Sigmoid colon (tissue), 7 donors: ENCODE measurements around the gene PROM2. TPM values are rescaled to one million over a fixed set of nuclear protein-coding genes. Genes with fewer than 3 reads are reported as not detected.

Experiments
- DNase-seq: peaks from one replicate; pipeline ENCODE4 v3.0.0-alpha.2; 2019
- H3K27ac ChIP-seq, 4 donors: fragments of 200-600 bp; sonication (generic); one replicate each; pipeline ENCODE4 v1.5.1; 2016 to 2019; ENCODE audit warnings: mild to moderate bottlenecking in 1 of 4
- H3K27me3 ChIP-seq, 3 donors: fragments of 200-600 bp; sonication (generic); one replicate each; pipeline ENCODE4 v1.5.1; 2019; ENCODE audit warnings: mild to moderate bottlenecking in 1 of 3
- H3K36me3 ChIP-seq, 4 donors: fragments of 200-600 bp; sonication (generic); one replicate each; pipeline ENCODE4 v1.5.1; 2016 to 2019
- H3K4me1 ChIP-seq, 4 donors: fragments of 200-600 bp; sonication (generic); one replicate each; pipeline ENCODE4 v1.5.1; 2017 to 2019
- H3K4me3 ChIP-seq, 4 donors: fragments of 200-600 bp; sonication (generic); one replicate each; pipeline ENCODE4 v1.5.1; 2017 to 2019; ENCODE audit warnings: mild to moderate bottlenecking in 2 of 4, moderate library complexity in 1 of 4
- H3K9me3 ChIP-seq, 4 donors: fragments of 200-600 bp in 3 of 4; sonication (generic) in 3 of 4; one replicate each; pipeline versions ENCODE4 v1.5.1 to v1.6.1; 2013 to 2019
- EP300 ChIP-seq, 4 donors: sonication (generic); formaldehyde crosslinking; IDR thresholded peaks; one replicate each; pipeline ENCODE4 v1.6.1; 2017; ENCODE audit warnings: antibody characterized with exemption in 4 of 4
- POLR2A ChIP-seq, 2 donors: fragments of 450-650 bp; IDR thresholded peaks; one replicate each; pipeline ENCODE4 v1.6.1; 2016; ENCODE audit warnings: antibody characterized with exemption in 2 of 2, mild to moderate bottlenecking in 2 of 2, moderate library complexity in 2 of 2
- POLR2AphosphoS5 ChIP-seq, 4 donors: sonication (generic); formaldehyde crosslinking; IDR thresholded peaks; one replicate each; pipeline ENCODE4 v1.6.1; 2017; ENCODE audit warnings: antibody characterized with exemption in 4 of 4
- WGBS, 2 donors: extraction: QIAGEN DNeasy Blood & Tissue Kit; methylation state at CpG; one replicate each; pipeline ENCODE4 v1.1.7; 2013; 5-methylcytosine and 5-hydroxymethylcytosine counted together
- intact Hi-C: fragments of 100-400 bp; cut with DNase I; formaldehyde crosslinking; loops from one replicate; pipeline ENCODE4 v1.15.1; 2023
- polyA plus RNA-seq, 3 donors: library from polyadenylated mRNA; stranded (reverse); fragments of 200-250 nt; gene quantifications; one replicate each; pipeline ENCODE4 v1.2.3, GENCODE V29; 2013
- total RNA-seq, 4 donors: library from RNA; depleted of rRNA; stranded (reverse); fragments of >200 nt; gene quantifications; one replicate each; pipeline ENCODE4 v1.1.0, GENCODE V29; 2016
- TF ChIP-seq, protein P1 (sequence below), 4 experiments: fragments of 450-650 bp in 3 of 4; fragments of 200-600 bp in 1 of 4; IDR thresholded peaks; one replicate each; pipeline ENCODE4 v1.5.1; 2016 to 2019; ENCODE audit warnings: antibody characterized with exemption in 4 of 4, mild to moderate bottlenecking in 3 of 4, moderate library complexity in 2 of 4
- donor health status: healthy with polysubstance abuse.
- donor health status: Bipolar disorder and iron deficiency.
- donor health status: healthy.

Gene PROM2
- total and polyA plus RNA-seq, 7 donors: 1.1 to 24.9 (median 2.4) TPM

DNA sequence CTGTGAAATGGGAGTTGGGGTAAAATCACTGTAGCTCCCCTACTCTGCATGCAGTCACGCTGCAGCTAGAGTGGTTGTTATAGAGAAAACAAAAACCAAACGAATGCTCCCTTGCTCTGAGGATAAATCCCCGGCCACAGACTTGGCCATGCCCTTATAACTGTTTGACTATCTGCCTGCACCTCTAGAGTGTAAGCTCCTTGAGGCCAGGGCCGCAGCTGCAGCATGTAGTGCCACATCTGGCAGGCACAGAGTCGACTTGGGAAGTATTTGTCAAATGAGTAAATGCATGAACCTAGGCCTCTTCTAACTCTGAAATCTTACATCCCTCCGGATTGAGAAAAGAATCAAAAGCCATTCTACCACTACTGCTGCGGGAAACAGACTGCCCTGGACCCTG, 58.8 kb downstream of the PROM2 start:
- 85 to 86% methylated on average over 7 of the region's 7 CpGs for WGBS, 2 donors

DNA sequence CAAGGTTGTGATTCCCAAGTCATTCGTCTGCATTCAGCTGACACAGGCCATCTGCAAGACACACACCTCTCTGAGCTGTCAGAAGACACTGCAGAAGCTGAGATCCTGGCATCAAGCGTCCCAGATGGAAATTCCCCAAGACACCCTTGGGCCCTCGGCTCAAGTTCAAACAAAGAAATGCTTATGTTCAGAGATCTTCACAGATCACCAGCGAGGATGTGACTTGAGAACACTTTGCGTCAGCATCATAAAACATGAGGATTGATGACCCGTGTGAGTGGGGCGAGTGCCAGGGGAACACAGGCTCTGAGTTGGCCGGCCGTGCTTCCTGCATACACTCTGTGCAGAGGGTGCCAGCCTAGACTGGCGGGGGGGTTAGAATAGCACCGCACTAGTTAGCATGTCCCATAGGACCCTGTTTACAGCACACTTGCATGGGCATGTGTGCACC, 59.7 kb downstream of the PROM2 start:
- no peak overlapping the region for H3K4me3 ChIP-seq
- peak overlapping the region in 3 of 4 donors; percentile 52 to 73 (median 68) for H3K27ac ChIP-seq
- DNase-seq: peak; percentile 97
- no peaks in the 10 kb centered on the region for H3K9me3 ChIP-seq
- H3K27me3 ChIP-seq: no peaks in the 10 kb centered on the region
- intact Hi-C loops: no loop called here
- no peaks in the 10 kb centered on the region for H3K36me3 ChIP-seq
- WGBS, 2 donors: 41 to 57% methylated on average over 11 of the region's 11 CpGs
- peaks cover 0 to 20% (median 9%) of the 10 kb centered on the region in 4 donors for H3K4me1 ChIP-seq
- TF ChIP-seq EP300 (IDR thresholded peaks at IDR 0.05): peak in 2 of 4 donors; percentile 66 to 80
- TF ChIP-seq POLR2A (IDR thresholded peaks at IDR 0.05): no peak
- TF ChIP-seq POLR2AphosphoS5 (IDR thresholded peaks at IDR 0.05): peak; percentile 44 to 85 (median 77)
- TF ChIP-seq, protein P1, sequence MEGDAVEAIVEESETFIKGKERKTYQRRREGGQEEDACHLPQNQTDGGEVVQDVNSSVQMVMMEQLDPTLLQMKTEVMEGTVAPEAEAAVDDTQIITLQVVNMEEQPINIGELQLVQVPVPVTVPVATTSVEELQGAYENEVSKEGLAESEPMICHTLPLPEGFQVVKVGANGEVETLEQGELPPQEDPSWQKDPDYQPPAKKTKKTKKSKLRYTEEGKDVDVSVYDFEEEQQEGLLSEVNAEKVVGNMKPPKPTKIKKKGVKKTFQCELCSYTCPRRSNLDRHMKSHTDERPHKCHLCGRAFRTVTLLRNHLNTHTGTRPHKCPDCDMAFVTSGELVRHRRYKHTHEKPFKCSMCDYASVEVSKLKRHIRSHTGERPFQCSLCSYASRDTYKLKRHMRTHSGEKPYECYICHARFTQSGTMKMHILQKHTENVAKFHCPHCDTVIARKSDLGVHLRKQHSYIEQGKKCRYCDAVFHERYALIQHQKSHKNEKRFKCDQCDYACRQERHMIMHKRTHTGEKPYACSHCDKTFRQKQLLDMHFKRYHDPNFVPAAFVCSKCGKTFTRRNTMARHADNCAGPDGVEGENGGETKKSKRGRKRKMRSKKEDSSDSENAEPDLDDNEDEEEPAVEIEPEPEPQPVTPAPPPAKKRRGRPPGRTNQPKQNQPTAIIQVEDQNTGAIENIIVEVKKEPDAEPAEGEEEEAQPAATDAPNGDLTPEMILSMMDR (IDR thresholded peaks at IDR 0.05): no peak

More for the DNA sequence above, 58.8 kb downstream of the PROM2 start:
- TF ChIP-seq POLR2A (IDR thresholded peaks at IDR 0.05): no peak
- TF ChIP-seq, protein P1 (IDR thresholded peaks at IDR 0.05): no peak
- no peak for TF ChIP-seq EP300 (IDR thresholded peaks at IDR 0.05)
- TF ChIP-seq POLR2AphosphoS5 (IDR thresholded peaks at IDR 0.05): no peak
- Histone ChIP-seq H3K9me3 (no peaks in the 10 kb centered on the region), H3K36me3 (no peaks in the 10 kb centered on the region), H3K27ac (peak overlapping the region in 3 of 4 donors; percentile 52 to 73 (median 68)), H3K27me3 (no peaks in the 10 kb centered on the region), H3K4me1 (peaks cover 0 to 20% (median 9%) of the 10 kb centered on the region in 4 donors), H3K4me3 (no peak overlapping the region)
- no peak for DNase-seq
- intact Hi-C loops: no loop called here

DNA sequence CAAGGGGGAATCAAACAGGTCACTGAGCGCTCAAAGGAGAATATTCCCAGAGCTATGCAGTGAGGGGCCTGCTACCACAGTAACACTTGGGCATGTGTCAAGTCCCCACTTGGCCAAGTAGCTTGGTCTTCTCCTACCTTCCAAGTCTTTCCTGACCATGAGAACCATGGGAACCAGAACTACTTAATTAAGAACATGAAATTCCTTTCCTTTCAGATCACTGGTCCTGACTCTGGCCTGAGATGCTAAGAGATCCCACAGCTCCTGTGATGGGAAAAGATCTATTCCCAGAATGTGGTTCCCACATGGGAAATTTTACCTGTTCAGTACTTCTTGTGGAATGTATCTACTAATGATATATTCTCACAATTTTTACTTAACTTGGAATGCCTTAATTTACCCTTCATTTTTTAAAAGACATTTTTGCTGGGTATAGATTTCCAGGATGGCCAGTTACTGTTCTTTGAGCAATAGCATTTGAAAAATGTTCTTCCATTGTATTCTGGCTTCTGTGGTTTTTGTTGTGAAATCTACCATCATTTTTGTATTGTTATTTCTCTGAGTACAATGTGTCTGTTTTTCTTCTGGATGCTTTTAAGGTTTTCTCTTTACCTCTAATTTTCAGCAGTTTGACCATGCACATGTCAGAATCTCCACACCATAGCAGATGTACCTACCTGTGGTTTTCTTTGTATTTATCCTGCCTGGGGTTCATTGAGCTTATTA, 60.8 kb downstream of the PROM2 start:
- no peak overlapping the region for H3K4me3 ChIP-seq
- no peak for DNase-seq
- WGBS, 2 donors: 93 to 100% methylated on average over 1 of the region's 1 CpG
- H3K9me3 ChIP-seq: no peaks in the 10 kb centered on the region
- H3K36me3 ChIP-seq: no peaks in the 10 kb centered on the region
- H3K27ac ChIP-seq: peak overlapping the region in 1 of 4 donors; percentile 73
- intact Hi-C loops: no loop called here
- H3K4me1 ChIP-seq: peaks cover 0 to 20% (median 9%) of the 10 kb centered on the region in 4 donors
- no peaks in the 10 kb centered on the region for H3K27me3 ChIP-seq
- TF ChIP-seq POLR2AphosphoS5 (IDR thresholded peaks at IDR 0.05) (no peak), EP300 (IDR thresholded peaks at IDR 0.05) (no peak)

DNA sequence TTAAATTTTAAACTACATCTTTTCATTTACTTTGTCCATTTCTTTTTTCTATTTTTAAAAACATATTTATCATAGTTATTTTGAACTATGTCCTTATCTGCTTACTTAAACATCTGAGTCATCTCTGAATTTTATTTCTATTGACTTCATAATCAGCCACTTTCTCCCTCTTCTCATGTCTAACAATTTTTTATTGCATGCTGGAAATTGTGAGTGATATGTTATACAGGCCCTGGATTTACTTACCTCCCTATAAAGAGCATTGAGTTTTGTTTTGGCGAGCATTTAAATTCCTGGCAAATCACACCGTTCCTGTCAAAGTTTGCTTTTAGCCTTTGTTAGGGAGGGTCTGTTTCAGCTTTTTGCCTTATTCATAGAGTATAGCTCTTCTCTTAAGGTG, 62.2 kb downstream of the PROM2 start:
- DNase-seq: no peak

DNA sequence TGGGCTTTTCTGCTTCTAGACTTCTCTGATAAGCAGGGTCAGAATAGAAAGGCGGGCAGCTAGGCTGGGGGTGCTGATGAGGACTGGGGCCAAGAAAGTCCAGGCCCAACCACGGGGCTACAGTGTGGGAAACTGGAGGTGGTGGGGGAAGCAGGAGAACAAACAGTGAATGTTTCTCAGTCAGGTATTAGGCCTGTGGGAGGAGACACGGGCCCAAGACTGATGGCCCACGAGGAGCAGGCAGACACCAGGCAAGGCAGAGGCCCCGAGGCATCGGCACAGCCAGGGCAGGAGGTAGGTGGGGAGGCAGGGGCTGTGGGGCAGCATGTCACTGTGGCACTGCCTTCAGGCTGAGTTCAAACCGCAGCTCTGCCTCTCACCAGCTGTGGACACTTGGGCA, 63.6 kb downstream of the PROM2 start:
- H3K9me3 ChIP-seq: no peaks in the 10 kb centered on the region
- intact Hi-C loops: no loop called here
- H3K36me3 ChIP-seq: no peaks in the 10 kb centered on the region
- H3K4me3 ChIP-seq: no peak overlapping the region
- H3K27ac ChIP-seq: no peak overlapping the region
- TF ChIP-seq POLR2AphosphoS5 (IDR thresholded peaks at IDR 0.05) (no peak), EP300 (IDR thresholded peaks at IDR 0.05) (no peak)
- peaks cover 0 to 20% (median 9%) of the 10 kb centered on the region in 4 donors for H3K4me1 ChIP-seq
- 78 to 81% methylated on average over 7 of the region's 7 CpGs for WGBS, 2 donors
- DNase-seq: no peak
- peaks cover 0 to 4% (median 0%) of the 10 kb centered on the region in 3 donors for H3K27me3 ChIP-seq

More for the DNA sequence above, 62.2 kb downstream of the PROM2 start:
- intact Hi-C loops: no loop called here
- WGBS, 2 donors: 41 to 72% methylated on average over 2 of the region's 2 CpGs
- Histone ChIP-seq H3K36me3 (no peaks in the 10 kb centered on the region), H3K4me1 (peaks cover 0 to 20% (median 9%) of the 10 kb centered on the region in 4 donors), H3K27me3 (no peaks in the 10 kb centered on the region), H3K27ac (no peak overlapping the region), H3K9me3 (no peaks in the 10 kb centered on the region), H3K4me3 (no peak overlapping the region)
- TF ChIP-seq EP300 (IDR thresholded peaks at IDR 0.05) (no peak), POLR2A (IDR thresholded peaks at IDR 0.05) (no peak), POLR2AphosphoS5 (IDR thresholded peaks at IDR 0.05) (no peak)
- TF ChIP-seq, protein P1 (IDR thresholded peaks at IDR 0.05): no peak

Other genes starting within 250 kb of the PROM2 start
- gene MAL, start 248.7 kb upstream of the PROM2 start, total RNA-seq: 10 to 100 TPM in 3 of 4 donors, 1 to 10 TPM in 1; 7.6 to 28.9 (median 15.9) TPM
- gene MAL, start 248.7 kb upstream of the PROM2 start, polyA plus RNA-seq: 1 to 10 TPM in 2 of 3 donors, under 1 TPM in 1; 0.69 to 8.4 (median 7.4) TPM
- gene MRPS5, start 152.6 kb upstream of the PROM2 start, total RNA-seq: 10 to 100 TPM; 43.5 to 77.3 (median 48.3) TPM
- 10 to 100 TPM; 55.9 to 78.3 (median 70.3) TPM for gene MRPS5, start 152.6 kb upstream of the PROM2 start, polyA plus RNA-seq
- gene ZNF514, start 114.6 kb upstream of the PROM2 start, total RNA-seq: 10 to 100 TPM; 12.0 to 29.4 (median 16.5) TPM
- gene ZNF514, start 114.6 kb upstream of the PROM2 start, polyA plus RNA-seq: 1 to 10 TPM; 4.8 to 8.6 (median 6.9) TPM
- gene ZNF2, start 108.6 kb upstream of the PROM2 start, total RNA-seq: 1 to 10 TPM; 2.5 to 5.8 (median 3.3) TPM
- 1 to 10 TPM in 2 of 3 donors, not detected in 1; 1.6 to 2.1 TPM for gene ZNF2, start 108.6 kb upstream of the PROM2 start, polyA plus RNA-seq
- 1 to 10 TPM; 6.4 to 9.9 (median 8.6) TPM for gene ZNF892, start 66.9 kb upstream of the PROM2 start, total RNA-seq
- gene ZNF892, start 66.9 kb upstream of the PROM2 start, polyA plus RNA-seq: under 1 TPM in 1 of 3 donors, not detected in 2; 0.86 TPM
- 10 to 100 TPM; 11.8 to 23.8 (median 12.1) TPM for gene KCNIP3, start 22.9 kb downstream of the PROM2 start, total RNA-seq
- 1 to 10 TPM; 1.8 to 1.9 (median 1.8) TPM for gene KCNIP3, start 22.9 kb downstream of the PROM2 start, polyA plus RNA-seq
- 10 to 100 TPM in 3 of 4 donors, 1 to 10 TPM in 1; 8.9 to 19.4 (median 11.8) TPM for gene FAHD2A, start 128.3 kb downstream of the PROM2 start, total RNA-seq
- 10 to 100 TPM; 19.7 to 30.5 (median 27.0) TPM for gene FAHD2A, start 128.3 kb downstream of the PROM2 start, polyA plus RNA-seq
- gene TRIM43B, start 210.3 kb downstream of the PROM2 start, total RNA-seq: not detected
- not detected for gene TRIM43B, start 210.3 kb downstream of the PROM2 start, polyA plus RNA-seq